Testis (tissue), 3 donors: ENCODE data around the gene C2orf76. TPM values are rescaled to one million over a fixed set of nuclear protein-coding genes. Genes with fewer than 3 reads are reported as not detected.
"Not testable (repeated sequence)": the region's sequence is repeated elsewhere in the genome, so short reads cannot be mapped to it uniquely, and the experiment has no call there.

ENCODE experiments used
- DNase-seq: peaks from one replicate; pipeline ENCODE4 v3.0.0-alpha.2; 2019
- H3K27ac ChIP-seq, 2 donors: fragments of 200-600 bp; sonication (generic); one replicate each; pipeline ENCODE4 v1.5.1; 2019
- H3K27me3 ChIP-seq: fragments of 200-600 bp; sonication (generic); one replicate; pipeline ENCODE4 v1.5.1; 2019
- H3K36me3 ChIP-seq: fragments of 200-600 bp; sonication (generic); one replicate; pipeline ENCODE4 v1.5.1; 2017; ENCODE audit warnings: low read depth; ENCODE audit errors: missing control alignments
- H3K4me1 ChIP-seq: fragments of 200-600 bp; sonication (generic); one replicate; pipeline ENCODE4 v1.5.1; 2019
- H3K4me3 ChIP-seq, 2 donors: fragments of 200-600 bp; sonication (generic); one replicate each; pipeline ENCODE4 v1.5.1; 2017 to 2019
- H3K9me3 ChIP-seq: fragments of 200-600 bp; sonication (generic); one replicate; pipeline ENCODE4 v1.5.1; 2017
- CTCF ChIP-seq, 3 experiments: fragments of 450-650 bp in 2 of 3; fragments of 200-600 bp in 1 of 3; sonication (generic) in 1 of 3; IDR thresholded peaks; one replicate each; pipeline ENCODE4 v1.5.1; 2016 to 2019; ENCODE audit warnings: antibody characterized with exemption in 3 of 3, mild to moderate bottlenecking in 2 of 3, moderate library complexity in 1 of 3
- POLR2A ChIP-seq: fragments of 450-650 bp; IDR thresholded peaks from one replicate; pipeline ENCODE4 v1.6.1; 2017; ENCODE audit warnings: antibody characterized with exemption, mild to moderate bottlenecking, moderate library complexity
- WGBS, 2 donors: methylation state at CpG; one replicate each; pipeline ENCODE4 v1.1.5; 2018; 5-methylcytosine and 5-hydroxymethylcytosine counted together
- intact Hi-C: fragments of 100-400 bp; cut with DNase I; formaldehyde crosslinking; loops from one replicate; pipeline ENCODE4 v1.15.1; 2023; ENCODE audit warnings: low total_unique reads
- polyA plus RNA-seq: library from polyadenylated mRNA; stranded (reverse); fragments of 350-450 nt; fragmentation: Illumina TruSeq; extraction: RNeasy Lipid Tissue Mini Kit (QIAGEN cat#74804); gene quantifications from one replicate; pipeline ENCODE4 v1.2.3, GENCODE V29; 2014; ENCODE audit warnings: low read depth, low replicate concordance; ENCODE audit not compliant: insufficient read depth
- total RNA-seq, 2 donors: library from RNA; depleted of rRNA; stranded (reverse); fragments of >200 nt; gene quantifications; one replicate each; pipeline ENCODE4 v1.2.3, GENCODE V29; 2016

The C2orf76 gene
- total and polyA plus RNA-seq, 3 donors from 2014 or later = 12.8 to 27.8 (median 13.4) TPM

DNA sequence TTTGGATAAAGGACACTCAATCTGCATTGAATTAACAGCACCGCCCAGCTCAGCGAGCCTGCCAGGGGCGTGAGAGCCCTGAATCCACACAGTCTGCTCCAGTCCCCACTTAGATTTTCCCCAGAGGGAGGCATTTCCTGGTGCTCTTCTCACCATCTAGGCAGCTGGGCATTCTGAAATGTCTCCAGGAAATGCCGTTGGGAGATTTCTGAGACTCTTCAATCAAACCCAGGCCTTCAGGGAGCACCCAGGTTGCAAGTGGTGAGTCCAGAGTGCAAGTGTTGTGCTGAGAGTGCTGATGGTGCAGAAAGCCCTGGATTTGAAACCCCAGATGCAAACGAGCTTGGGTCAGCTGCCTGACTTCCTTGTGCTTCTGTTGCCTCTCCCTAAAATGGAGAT lies 41.6 kb upstream of the C2orf76 start:
- WGBS, 2 donors = 46 to 58% methylated on average over 5 of the region's 5 CpGs
- TF ChIP-seq CTCF (IDR thresholded peaks at IDR 0.05) = no peak
- no peak for TF ChIP-seq POLR2A
- Histone ChIP-seq H3K4me3 (no peak overlapping the region), H3K9me3 (no peaks in the 10 kb centered on the region), H3K4me1 (no peaks in the 10 kb centered on the region), H3K27me3 (no peaks in the 10 kb centered on the region), H3K27ac (no peak overlapping the region), H3K36me3 (no peaks in the 10 kb centered on the region)
- intact Hi-C loops = loop anchor here (5.0 kb wide), 1 partner anchor 64 kb away; no protein-coding TSS in a partner anchor
- peak; percentile 27 for DNase-seq

DNA sequence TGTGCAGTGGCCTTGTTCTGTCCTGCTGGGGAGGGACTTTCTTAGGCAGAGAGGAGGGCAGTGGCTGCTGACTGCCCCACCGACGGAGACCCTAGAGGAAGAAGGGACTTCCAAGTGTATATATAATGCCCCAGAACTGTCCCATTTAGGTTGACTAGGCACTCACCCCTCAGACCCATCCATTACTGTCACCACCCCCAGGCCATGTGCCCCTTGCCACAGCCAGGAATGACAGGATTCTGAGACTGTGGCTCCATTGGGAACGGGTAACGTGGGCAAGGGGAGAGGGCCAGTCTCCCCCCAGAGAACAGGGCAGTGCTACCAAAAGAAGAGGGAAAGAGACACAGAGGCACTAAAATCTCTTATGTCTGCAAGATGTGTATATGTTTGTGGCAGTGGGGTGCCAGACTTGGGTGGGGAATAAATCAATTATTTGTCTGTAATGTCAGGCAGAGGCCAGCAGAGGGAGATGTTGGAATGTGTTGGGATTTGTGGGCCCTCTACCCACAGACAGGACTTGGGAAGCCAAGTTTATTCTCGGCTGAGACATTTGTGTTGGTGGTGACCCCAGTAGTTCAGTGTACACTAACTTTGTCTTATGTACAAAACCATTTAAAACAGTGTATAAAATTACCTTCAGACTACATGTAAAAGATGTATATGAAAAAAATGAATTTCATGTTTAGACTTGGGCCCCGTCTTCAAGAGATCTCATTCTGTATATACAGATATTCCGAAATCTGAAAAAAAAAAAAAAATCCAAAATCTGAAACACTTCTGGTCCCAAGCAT lies 41.0 kb upstream of the C2orf76 start:
- 65 to 73% methylated on average over 7 of the region's 7 CpGs for WGBS, 2 donors
- H3K4me1 ChIP-seq = no peaks in the 10 kb centered on the region
- no peaks in the 10 kb centered on the region for H3K36me3 ChIP-seq
- H3K27ac ChIP-seq = no peak overlapping the region
- no peak overlapping the region for H3K4me3 ChIP-seq
- no peaks in the 10 kb centered on the region for H3K9me3 ChIP-seq
- H3K27me3 ChIP-seq = no peaks in the 10 kb centered on the region
- TF ChIP-seq POLR2A (no peak), CTCF (IDR thresholded peaks at IDR 0.05) (peak; percentile 83 to 94 (median 87))
- intact Hi-C loops = loop anchor here (5.0 kb wide), 1 partner anchor 65 kb away; no protein-coding TSS in a partner anchor
- DNase-seq = peak; percentile 72

DNA sequence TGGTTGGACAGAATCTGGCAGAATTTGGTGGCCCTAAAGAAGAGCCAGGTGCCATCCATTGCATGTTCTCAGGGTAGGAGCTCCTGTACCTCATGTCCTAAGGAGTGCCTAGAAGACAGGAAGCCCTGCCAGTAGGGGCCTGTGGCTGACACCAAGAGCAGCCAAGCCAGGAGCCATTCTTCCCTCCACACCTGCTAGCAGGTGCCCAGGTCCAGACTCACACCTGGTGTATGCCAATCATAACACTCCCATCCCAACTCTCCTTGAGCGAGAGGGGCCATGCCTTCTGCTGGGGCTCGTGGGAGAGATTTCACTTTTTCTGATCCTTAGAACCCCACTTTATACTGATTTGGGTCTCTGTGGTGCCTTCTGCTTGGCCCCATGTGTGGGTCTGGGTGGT lies 38.5 kb upstream of the C2orf76 start:
- 86 to 94% methylated on average over 2 of the region's 2 CpGs for WGBS, 2 donors
- no peak overlapping the region for H3K27ac ChIP-seq
- intact Hi-C loops = loop anchor here (5.0 kb wide), 1 partner anchor 67 kb away; no protein-coding TSS in a partner anchor
- no peaks in the 10 kb centered on the region for H3K36me3 ChIP-seq
- no peaks in the 10 kb centered on the region for H3K9me3 ChIP-seq
- TF ChIP-seq CTCF (IDR thresholded peaks at IDR 0.05) (no peak), POLR2A (no peak)
- H3K27me3 ChIP-seq = no peaks in the 10 kb centered on the region
- H3K4me3 ChIP-seq = no peak overlapping the region
- DNase-seq = no peak
- no peaks in the 10 kb centered on the region for H3K4me1 ChIP-seq

DNA sequence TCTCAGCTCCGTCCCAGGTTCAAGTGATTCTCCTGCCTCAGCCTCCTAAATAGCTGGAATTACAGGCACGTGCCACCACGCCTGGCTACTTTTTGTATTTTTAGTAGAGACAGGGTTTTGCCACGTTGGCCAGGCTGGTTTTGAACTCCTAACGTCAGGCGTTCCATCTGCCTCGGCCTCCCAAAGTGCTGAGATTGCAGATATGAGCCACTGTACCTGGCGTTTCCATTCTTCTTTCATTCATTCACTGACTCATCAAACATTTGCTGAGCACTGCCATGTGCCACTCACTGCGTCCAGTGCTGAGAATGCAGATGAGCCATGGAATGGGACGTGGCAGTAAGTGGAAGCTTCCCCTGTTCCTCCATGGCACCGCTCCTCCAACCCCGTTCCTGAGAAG lies 37.0 kb upstream of the C2orf76 start:
- H3K36me3 ChIP-seq, H3K9me3 ChIP-seq, intact Hi-C loops, H3K27ac ChIP-seq, H3K27me3 ChIP-seq, H3K4me3 ChIP-seq, H3K4me1 ChIP-seq, DNase-seq: not testable (repeated sequence)
- 89% methylated on average over 12 of the region's 12 CpGs for whole genome bisulfite sequencing, 2 donors

DNA sequence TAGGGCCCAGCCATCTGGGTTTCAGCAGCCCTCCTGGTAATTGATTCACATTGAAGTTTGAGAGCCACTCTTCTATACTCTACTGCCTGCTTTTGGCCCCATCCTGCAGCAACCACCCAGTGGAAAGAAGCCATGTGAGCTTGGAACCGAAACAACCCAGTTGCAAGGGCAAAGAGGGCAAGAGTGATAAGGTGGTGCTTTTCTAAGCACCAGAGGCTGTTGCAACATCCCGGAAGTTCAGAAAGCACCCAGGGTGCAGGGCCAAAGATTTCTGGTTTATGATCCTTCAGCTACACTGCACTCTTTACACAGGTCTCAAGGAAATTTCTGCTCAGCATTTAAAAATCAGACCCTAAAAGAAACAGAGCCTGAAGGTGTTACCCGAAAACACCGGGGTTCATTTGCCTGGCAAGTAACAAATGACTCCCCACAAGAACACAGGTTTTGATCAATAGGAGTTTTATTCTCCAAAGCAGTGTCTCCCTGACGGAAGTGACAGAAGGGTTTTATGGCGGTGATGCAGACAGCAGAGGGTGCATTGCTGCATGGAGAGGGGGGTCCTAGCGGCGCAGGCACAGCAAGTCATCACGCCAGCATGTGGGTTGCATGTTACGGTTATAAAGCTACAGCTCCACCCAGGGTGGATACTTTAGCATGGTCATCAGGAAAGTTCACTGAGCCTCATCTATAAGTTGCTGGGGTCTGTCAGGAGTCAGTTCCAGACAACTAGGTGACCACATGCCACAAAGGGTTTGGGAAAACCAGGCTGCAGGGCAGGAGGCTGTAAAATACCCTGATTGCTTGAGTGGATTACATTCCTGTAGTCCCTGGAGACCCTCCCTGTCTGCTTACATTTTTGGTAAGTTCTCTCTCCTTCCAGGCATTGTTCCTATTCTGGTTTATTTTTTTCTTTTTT lies 36.3 kb upstream of the C2orf76 start:
- H3K9me3 ChIP-seq = no peaks in the 10 kb centered on the region
- DNase-seq = no peak
- H3K4me1 ChIP-seq = no peaks in the 10 kb centered on the region
- H3K4me3 ChIP-seq = no peak overlapping the region
- H3K36me3 ChIP-seq = no peaks in the 10 kb centered on the region
- intact Hi-C loops = no loop called here
- TF ChIP-seq POLR2A = no peak
- TF ChIP-seq CTCF (IDR thresholded peaks at IDR 0.05) = no peak
- WGBS, 2 donors = 81 to 84% methylated on average over 10 of the region's 10 CpGs
- H3K27ac ChIP-seq = no peak overlapping the region
- H3K27me3 ChIP-seq = no peaks in the 10 kb centered on the region
